MG63 (cell line): Measurements from ENCODE around the gene SHF. TPM values are rescaled to one million over a fixed set of nuclear protein-coding genes. Genes with fewer than 3 reads are reported as not detected.

ENCODE experiments used
- DNase-seq: peaks from one replicate; pipeline ENCODE4 v3.0.0-alpha.2; 2020
- H3K27me3 ChIP-seq: fragments of 250-450 bp; sonication (Bioruptor Pico); 2 replicates; pipeline ENCODE4 v1.5.1; 2020; ENCODE audit warnings: mild to moderate bottlenecking, moderate library complexity
- H3K36me3 ChIP-seq: fragments of 250-450 bp; sonication (Bioruptor Pico); 2 replicates; pipeline ENCODE4 v1.5.1; 2020; ENCODE audit warnings: mild to moderate bottlenecking, moderate library complexity
- H3K4me3 ChIP-seq: fragments of 250-450 bp; sonication (Bioruptor Pico); 2 replicates; pipeline ENCODE4 v1.5.1; 2020; ENCODE audit warnings: mild to moderate bottlenecking, moderate library complexity
- H3K9me3 ChIP-seq: fragments of 250-450 bp; sonication (Bioruptor Pico); 2 replicates; pipeline ENCODE4 v1.5.1; 2020; ENCODE audit warnings: mild to moderate bottlenecking, moderate library complexity
- total RNA-seq: library from RNA; depleted of rRNA; stranded (reverse); fragments of >200 nt; shearing (Covaris generic); gene quantifications from 2 replicates; pipeline ENCODE4 v1.2.3, GENCODE V29; 2014; ENCODE audit warnings: low replicate concordance

The SHF gene
- total RNA-seq, 1 experiment from 2014 or later, result 0.33 TPM

DNA sequence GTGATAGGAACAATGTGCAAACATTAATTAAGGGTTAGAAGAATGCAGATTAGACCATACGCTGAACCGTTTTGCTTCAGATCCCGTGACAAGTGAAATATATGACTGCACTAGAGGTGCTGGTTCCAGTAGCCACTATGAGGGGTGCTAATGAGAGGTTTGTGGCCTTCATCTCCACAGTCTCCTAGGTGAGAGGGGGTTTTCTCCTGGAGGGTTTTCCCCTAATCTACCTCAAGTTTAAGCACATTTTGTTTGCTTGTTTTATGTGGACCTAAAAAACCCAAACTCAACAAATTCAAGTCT is 13.7 kb upstream of the SHF start:
- Histone ChIP-seq H3K36me3 (no peaks in the 10 kb centered on the region), H3K9me3 (no peaks in the 10 kb centered on the region), H3K27me3 (no peaks in the 10 kb centered on the region; the same call in 1 of the 2 replicates), H3K4me3 (peak overlapping the region; percentile 87; the same call in 1 of the 2 replicates)
- DNase-seq, result no peak

DNA sequence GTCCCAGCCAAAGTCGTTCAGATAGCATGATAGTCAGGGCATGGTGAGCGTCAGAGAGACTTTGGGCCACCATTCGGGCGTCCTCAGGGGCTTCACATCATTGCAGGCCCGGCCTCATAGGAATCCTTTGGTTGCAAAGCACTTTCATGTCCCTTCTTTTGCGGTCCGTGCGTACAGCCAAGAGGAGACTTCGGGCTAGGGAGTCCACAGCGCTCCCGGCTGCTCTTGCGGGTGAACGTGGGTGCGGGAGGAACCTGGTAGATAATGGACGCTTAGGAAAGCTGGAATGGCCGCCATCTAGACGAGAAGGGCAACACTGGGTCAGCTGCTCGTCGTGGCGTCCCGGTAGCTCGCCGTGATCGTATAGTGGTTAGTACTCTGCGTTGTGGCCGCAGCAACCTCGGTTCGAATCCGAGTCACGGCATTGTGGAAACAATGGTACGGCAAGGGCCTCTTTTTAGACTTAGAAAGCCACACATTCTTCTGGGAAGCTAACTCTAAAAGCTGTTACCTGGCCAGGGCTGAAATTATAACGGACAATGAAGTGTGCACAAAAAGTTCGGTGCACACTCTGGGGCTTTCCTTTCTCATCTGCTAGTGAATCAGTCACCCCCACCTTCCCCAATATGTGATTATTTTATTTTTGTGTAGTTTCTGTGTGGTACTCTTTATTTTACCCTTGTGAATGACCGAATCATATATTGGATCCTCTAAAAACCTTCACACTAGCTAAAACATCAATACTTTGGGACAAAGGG is 13.2 kb upstream of the SHF start:
- Histone ChIP-seq H3K9me3 (no peaks in the 10 kb centered on the region), H3K4me3 (peak overlapping the region; percentile 87), H3K36me3 (no peaks in the 10 kb centered on the region), H3K27me3 (no peaks in the 10 kb centered on the region; the same call in 1 of the 2 replicates)
- peak; percentile 82 for DNase-seq

DNA sequence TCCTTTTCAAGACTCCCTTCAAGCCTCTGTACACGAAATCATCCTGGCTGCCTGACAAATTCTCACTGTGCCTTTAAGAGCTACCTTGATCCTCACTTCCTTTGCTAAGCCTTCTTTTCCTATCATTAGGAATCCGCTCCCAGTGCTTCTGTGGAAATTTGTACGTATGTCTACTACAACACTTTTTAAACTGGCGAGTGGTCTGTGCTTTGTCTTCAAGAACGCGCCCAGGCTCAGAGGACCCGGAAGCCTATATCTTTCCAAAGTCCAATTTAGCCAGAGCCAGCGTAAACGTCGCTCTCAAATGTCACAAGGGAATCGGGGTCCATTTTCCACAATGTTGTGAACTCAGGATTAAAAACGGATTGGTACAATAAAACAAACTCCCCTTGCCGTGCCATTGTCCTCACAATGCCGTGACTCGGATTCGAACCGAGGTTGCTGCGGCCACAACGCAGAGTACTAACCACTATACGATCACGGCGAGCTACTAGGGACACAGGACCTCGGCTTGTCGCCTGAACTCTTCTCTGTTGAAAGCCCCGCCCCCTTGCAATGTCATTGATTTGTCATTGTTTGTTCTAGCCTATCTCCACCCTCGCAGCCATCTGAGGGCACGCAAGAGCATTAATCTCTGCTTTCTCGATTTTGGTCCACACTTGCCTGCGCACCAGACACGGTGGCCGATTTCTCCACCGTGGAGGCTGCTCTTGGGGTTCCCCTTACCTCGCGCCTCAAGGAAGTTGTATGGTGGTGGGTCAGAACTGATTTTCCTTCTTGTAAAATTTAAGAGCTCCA is 12.4 kb upstream of the SHF start:
- H3K4me3 ChIP-seq, result peak overlapping the region; percentile 87
- H3K27me3 ChIP-seq, result no peaks in the 10 kb centered on the region
- DNase-seq, result peak; percentile 85
- no peaks in the 10 kb centered on the region for H3K9me3 ChIP-seq
- H3K36me3 ChIP-seq, result no peaks in the 10 kb centered on the region

DNA sequence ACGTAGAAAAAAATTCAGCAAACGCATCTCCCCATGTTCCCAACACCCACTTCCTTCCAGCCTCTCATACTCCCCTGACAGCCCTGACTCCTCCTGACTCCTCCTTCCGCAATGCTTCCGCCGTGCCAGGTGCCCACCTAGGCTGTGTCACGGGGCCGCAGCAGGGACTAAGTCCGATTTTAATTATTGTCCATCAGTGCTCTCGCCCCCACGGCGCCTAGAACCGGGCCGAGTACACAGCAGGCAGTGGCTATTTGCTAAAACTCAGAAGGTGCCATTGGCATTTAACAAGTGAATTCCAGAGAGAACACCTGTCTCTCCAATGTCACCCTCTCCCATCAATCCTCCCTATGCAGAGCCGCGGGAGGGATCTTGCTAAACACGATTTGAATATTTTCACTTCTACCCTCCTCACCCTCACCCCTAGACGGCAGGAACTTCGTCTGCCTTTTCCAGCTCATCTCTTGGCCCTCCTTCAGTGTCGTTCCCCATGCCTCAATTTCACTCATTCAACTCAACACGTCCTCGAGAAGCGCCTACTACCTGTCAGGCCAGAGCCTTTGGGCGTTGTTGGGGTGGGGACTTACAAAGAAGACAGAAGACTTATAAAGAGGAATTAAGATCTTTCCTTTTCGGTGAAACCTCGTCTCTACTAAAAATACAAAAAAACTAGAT is 11.5 kb upstream of the SHF start:
- Histone ChIP-seq H3K36me3 (no peaks in the 10 kb centered on the region), H3K27me3 (no peaks in the 10 kb centered on the region), H3K4me3 (peak overlapping the region; percentile 87), H3K9me3 (no peaks in the 10 kb centered on the region)
- no peak for DNase-seq

DNA sequence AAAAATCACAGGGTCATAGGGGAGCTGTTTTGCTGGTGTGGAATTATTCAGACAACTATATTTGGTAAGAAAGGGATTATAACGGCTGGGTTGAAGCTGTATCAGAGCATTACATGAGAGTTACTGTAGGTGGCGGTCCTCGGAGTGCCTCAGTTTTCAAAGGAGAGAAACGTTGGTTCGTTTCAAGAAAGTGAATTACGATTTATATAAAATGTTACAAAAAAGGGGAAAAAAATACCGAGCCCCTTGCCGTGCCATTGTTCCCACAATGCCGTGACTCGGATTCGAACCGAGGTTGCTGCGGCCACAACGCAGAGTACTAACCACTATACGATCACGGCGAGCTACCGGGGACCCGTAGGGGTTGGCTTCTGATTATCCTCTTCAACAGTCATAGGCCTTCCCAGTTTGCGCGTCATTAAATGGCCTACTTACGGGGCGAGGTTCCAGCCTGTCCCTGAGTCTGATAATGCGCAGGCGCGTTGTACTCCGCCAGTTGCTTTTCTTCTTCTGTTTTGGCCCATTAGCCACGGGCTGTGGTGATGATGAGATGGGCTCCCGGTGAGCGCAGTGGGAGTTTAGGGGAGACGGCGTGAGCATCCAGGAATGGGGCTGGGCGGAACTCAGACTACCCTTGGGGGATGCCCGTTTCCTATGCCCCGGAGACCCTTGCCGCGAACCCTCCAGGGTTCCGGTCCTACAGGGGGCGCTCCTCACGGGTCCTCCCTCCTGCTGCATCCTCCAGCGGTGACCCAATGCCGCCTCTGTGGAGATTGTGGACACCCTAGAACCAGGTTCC is 10.8 kb upstream of the SHF start:
- H3K36me3 ChIP-seq, result no peaks in the 10 kb centered on the region
- H3K27me3 ChIP-seq, result no peaks in the 10 kb centered on the region
- DNase-seq, result peak; percentile 86
- no peaks in the 10 kb centered on the region for H3K9me3 ChIP-seq
- peak overlapping the region; percentile 87 for H3K4me3 ChIP-seq

DNA sequence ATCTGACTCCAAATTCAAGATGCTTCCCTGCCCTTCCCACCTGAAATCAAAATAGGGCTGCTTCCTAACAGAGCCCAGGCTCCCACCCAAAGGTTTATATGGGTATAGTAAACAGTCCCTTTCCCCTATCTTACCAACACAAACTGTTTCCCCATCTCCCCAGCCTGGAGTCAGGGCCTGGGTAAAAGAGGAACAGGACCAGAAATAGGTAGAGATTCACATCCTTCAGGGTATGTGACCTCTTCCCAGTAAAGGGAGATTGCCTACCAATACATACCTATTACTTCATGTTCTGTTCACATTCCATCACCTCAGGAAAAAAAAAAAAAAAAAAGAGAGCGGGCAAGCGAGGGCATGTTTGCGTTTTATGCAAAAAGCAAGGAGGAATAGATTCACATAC is 9.7 kb upstream of the SHF start:
- H3K36me3 ChIP-seq, result no peaks in the 10 kb centered on the region
- DNase-seq, result no peak
- H3K27me3 ChIP-seq, result no peaks in the 10 kb centered on the region
- H3K9me3 ChIP-seq, result no peaks in the 10 kb centered on the region
- peak overlapping the region; percentile 87 for H3K4me3 ChIP-seq

DNA sequence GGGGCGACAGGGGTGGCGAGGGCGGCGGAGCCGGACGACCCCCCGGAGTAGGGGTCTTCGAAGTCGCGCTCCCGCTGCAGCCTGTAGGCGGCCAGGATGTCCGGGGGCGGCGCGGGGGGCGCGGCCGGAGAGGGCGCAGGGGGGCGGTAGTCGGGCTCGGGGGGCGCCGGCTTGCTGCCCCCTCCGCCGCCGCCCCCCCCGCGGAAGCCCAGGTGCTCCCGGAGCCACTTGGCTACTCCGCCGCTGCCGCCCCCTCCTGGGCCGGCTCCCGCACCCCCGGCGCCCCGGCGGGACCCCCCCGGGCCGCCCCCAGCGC is 230 bp downstream of the SHF start:
- Histone ChIP-seq H3K27me3 (no peaks in the 10 kb centered on the region; the same call in 1 of the 2 replicates), H3K4me3 (peak overlapping the region; percentile 9; the same call in 1 of the 2 replicates), H3K9me3 (no peaks in the 10 kb centered on the region), H3K36me3 (no peaks in the 10 kb centered on the region)
- no peak for DNase-seq

DNA sequence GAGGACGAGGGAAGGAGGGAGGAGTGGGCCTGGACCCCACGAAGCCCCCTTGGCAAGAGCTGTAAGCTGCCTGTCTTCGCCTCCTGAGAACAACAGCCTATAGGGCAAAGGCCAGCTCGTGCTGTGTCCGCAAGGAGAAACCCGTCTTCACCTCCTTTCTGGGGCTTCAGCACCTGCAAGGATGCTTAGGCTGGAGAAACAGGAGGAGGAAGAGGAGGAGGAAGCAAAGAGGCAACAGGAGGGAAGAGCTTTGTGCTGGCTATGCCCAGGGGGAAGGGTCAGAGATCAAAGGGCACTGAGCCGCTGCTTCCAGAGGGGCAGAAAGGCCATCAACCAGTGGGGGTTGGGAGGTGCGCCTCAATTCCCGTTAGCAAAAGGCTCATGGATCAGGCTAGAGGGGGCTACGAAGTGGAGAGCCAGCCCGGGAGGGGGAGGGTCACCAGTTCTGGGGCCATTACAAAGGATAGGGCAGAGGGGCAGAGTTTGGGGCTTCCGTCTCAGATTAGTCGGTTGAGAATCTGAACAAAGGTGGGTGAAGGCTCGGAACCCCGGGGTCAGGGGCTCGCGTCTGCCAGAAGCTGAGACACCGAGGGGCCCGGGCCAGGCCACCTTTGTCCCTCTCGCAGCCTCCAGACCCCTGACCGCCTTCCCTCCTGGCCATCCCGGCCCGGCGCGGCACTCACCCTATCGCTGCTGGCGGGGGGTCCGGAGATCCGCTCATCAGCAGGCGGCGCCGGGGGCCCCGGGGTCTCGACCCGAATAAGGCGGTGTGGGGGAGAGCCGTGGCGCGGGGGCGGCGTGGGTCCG is 792 bp downstream of the SHF start:
- Histone ChIP-seq H3K27me3 (no peaks in the 10 kb centered on the region; the same call in 1 of the 2 replicates), H3K4me3 (peak overlapping the region; percentile 9; the same call in 1 of the 2 replicates), H3K36me3 (no peaks in the 10 kb centered on the region), H3K9me3 (no peaks in the 10 kb centered on the region)
- DNase-seq, result no peak

DNA sequence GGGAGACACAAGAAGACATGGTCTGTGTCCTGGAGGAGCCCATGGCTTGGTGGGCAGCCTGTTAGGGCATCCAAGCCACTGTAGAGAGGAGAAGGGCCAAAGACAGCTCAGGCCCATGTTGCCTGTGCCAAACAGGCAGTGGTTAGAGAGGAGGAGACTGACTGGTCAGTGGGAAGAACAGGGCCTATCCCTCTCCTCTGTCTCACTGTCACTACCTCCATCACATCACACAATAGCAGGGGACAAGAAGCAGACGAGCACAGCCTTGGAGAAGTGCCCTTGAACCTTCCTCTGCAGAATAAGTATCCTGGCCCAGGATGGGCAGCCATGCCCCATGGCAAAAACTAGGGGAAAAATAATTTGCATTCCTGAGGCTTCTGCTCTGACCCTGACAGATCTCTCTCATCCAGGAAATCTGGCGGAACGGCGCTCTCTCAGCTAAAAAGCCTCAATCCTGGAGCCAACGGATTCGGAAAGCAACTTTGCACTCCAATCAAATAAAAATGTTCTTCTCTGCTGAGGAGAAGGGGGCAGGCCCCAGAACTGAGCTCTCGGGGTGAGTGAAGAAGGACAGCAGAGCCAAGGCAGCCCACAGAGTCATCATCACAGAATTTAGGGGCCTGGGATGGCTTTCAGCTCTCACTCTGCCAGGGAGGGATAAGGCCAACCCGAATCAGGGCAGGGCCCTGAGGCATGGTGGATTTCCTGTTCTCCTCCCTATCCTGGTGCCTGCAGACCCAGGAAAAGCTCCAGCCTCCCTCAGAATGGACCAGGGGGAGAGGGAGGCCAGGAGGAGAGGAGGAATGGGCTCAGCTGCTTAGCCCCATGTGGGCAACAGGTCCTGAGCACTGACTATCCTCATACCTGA is 1.6 kb downstream of the SHF start:
- no peaks in the 10 kb centered on the region for H3K9me3 ChIP-seq
- DNase-seq, result no peak
- H3K4me3 ChIP-seq, result no peak overlapping the region
- H3K27me3 ChIP-seq, result no peaks in the 10 kb centered on the region; the same call in 1 of the 2 replicates
- no peaks in the 10 kb centered on the region for H3K36me3 ChIP-seq

DNA sequence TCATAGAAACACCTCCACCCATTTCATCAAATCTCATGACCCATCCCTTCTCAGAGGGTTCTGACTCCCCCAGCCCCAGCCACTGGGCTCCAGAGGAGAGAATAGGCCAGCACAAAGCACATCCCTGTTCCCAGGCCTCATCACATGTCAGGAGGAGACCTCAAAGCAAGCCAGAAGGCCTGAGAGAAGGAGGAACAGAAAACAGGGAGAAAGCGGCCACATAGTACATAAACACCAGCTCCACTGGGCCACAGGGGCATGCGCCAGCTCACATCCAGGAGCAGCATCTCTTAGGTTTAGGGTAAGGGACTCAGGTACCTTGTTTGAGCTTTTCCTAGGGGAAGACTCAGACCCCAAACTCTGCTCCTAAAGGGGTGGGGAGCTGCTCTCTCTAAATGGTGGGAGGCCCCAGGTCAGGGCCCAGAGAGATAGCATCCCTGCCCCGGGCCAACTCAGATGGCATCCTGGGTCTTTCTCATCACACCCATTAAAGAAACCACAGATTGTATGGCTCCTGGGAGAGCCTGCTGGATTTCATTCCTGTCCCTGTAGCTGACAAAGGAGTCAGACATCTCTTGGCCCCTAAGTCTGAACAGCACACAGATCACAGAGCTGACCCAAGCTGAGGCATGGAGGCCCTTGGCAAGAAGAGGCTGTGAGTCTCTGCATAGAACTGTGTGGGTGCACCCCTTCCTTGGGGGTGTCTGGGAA is 2.5 kb downstream of the SHF start:
- DNase-seq, result no peak

DNA sequence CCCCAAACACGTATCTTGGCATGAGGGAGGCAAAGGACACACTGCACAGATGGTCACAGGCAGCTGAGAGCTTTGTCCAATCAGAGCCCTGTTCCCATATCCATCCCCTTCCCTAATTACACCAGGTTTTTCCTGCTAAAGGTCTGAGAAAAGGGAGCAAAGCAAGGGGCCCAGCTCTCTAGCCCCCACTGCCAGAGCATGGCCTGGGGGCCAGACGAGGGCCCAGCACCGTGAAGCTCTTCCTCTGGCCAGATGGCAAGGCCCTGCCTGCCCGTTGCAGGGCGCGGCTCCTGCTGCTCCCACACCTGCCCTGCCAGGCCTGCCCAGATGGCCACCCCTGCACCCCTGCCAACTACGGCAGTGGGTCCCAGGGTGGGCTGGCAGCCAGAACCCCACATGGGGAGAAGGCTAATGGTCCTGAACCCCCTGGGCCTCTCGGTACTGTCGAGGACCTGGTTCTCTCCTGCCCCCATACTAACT is 3.2 kb downstream of the SHF start:
- Histone ChIP-seq H3K9me3 (no peaks in the 10 kb centered on the region), H3K4me3 (no peak overlapping the region), H3K36me3 (no peaks in the 10 kb centered on the region), H3K27me3 (no peaks in the 10 kb centered on the region; the same call in 1 of the 2 replicates)
- DNase-seq, result no peak

More for the DNA sequence above, 2.5 kb downstream of the SHF start:
- Histone ChIP-seq H3K27me3 (no peaks in the 10 kb centered on the region; the same call in 1 of the 2 replicates), H3K4me3 (no peak overlapping the region), H3K9me3 (no peaks in the 10 kb centered on the region), H3K36me3 (no peaks in the 10 kb centered on the region)

DNA sequence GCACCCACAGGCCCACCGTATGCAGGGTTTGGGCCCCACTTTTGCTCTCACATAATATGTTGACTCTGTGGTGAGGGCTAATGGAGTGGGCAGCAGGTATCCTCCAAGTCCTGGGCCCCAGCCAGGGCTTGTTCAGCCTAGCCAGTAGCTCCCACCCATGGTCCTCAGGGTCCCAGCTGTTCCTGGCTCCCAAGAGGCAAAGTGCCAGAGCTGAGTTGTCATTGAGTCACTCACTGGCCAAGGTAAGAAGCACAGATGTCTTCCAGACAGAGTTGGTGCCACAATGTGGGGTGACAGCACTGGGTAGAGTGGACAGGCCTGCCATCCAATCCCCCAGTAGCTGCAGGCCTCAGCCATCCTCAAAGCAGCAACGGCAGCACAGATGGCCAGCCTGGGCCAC is 4.3 kb downstream of the SHF start:
- Histone ChIP-seq H3K36me3 (no peaks in the 10 kb centered on the region), H3K4me3 (no peak overlapping the region), H3K27me3 (no peaks in the 10 kb centered on the region; the same call in 1 of the 2 replicates), H3K9me3 (no peaks in the 10 kb centered on the region)
- DNase-seq, result no peak

DNA sequence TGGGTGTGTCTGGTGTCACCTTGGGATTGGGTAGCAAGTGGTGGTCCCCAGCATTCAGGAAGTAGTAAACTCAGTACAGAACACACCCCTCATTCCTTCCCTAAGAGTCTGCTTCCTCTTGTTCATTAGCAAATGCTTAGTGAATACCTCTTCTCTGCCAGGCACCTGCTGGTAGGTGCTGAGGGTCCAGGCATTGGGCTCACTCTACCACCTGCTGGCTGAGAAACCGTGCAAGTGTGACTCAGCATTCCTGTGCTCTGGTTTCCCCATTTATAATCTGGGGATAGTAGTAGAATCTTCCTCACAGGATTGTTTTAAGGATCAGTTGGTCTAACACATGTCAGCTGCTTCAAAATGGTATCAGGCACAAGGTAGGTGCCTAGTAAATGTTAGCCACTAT is 4.8 kb downstream of the SHF start:
- no peak overlapping the region for H3K4me3 ChIP-seq
- no peaks in the 10 kb centered on the region for H3K9me3 ChIP-seq
- H3K27me3 ChIP-seq, result no peaks in the 10 kb centered on the region
- DNase-seq, result no peak
- no peaks in the 10 kb centered on the region for H3K36me3 ChIP-seq

DNA sequence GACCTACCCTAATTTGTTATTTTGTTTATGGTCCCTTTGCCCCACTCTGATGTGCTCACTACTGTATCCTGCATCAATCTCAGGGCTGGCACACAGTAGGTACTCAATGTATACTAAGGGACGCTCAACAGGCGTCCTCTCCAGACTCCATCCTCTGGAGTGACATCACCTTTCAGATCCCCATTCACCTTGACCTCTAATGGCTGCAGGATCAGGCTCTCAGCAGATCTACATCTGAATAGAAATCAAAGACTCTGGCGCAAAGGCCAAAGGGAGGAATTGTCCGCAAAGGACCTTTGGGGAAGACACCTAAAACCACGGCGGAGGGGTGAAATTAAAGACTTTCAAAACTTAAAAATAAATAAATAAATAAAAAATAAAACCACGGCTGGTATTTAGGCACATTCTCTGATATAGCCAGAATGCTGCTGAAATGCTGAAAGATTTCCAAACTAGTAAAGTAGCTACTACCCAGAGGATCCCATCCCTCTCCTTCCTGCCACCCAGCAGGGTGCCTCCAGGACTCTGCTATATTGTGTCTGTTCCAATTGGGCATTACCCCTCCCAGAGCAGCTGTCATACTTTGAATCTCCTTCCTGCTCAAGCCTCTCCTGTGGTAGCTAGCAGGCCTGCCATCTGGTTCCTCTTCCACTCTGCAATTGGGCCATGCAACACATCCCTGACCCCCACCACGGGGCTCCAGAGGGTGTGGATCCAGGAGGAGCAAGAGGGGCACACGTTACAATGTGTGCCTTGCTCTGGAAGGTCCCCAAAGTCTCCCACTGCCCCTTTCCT is 6.1 kb downstream of the SHF start:
- Histone ChIP-seq H3K9me3 (no peaks in the 10 kb centered on the region), H3K27me3 (no peaks in the 10 kb centered on the region), H3K4me3 (no peak overlapping the region), H3K36me3 (no peaks in the 10 kb centered on the region)
- DNase-seq, result peak; percentile 58
